ENCODE measurements around the gene SCN8A.

The SCN8A gene

GRCh38 chr12:51722431-51722830, 131.4 kb downstream of the SCN8A start:
- DNase-seq, result no peak

DNA sequence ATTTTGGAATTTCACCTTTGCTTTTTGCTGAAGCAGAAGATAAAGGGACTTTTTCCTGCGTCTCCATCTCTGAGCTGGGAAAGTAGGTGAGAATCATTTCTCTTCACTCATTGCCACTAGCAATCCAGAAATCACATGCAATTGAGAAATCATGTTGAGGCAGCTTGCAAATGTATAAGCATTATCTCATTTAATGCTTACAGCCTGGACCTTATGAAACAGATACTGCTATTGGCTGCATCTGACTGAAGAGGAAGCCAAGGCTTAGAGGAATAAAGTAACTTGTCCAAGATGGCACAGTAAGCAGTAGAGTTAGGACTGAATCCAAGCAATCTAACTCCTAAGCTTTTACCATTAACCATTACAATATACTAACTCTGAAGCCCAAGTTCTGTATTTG, 135.1 kb downstream of the SCN8A start:
- no peak for DNase-seq

DNA sequence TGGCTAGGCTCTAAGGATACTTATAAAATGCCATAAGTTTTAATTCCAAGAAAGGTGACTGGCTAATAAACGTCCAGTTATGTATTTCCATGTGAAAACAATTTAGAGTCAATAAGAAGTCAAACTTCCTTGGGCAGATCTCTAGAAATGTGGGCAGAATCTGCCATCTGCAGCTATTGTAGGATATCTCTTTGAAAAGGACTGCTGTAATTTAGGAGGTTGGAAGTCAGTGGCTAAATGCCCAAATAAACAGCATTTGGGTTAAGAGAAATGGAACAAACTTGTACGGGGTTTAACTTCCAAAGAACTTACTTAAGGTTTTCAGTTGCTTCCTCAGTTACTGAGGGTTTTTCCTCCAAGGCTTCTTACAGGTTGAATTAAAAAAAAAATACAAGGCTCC, 135.9 kb downstream of the SCN8A start:
- DNase-seq, result no peak

- DNase-seq, result no peak
These were observed 138.3 kb downstream of the SCN8A start for GRCh38 chr12:51729331-51729730.

DNA sequence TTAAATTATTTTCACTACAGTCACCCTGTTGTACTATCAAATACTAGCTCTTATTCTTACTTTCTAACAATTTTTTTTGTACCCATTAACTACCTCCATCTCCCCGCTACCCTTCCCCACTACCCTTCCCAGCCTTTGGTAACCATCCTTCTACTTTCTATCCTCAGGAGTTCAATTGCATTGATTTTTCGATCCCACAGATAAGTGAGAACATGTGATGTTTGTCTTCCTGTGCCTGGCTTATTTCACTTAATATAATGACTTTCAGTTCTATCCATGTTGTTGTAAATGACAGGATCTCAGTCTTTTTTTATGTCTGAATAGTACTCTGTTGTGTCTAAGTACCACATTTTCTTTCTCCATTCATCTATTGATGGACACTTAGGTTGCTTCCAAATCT, 139.7 kb downstream of the SCN8A start:
- DNase-seq, result no peak

- DNase-seq, result no peak
These were observed 149.5 kb downstream of the SCN8A start for GRCh38 chr12:51740536-51740935.

- no peak for DNase-seq
These were observed 153.2 kb downstream of the SCN8A start for GRCh38 chr12:51744235-51744634.

DNA sequence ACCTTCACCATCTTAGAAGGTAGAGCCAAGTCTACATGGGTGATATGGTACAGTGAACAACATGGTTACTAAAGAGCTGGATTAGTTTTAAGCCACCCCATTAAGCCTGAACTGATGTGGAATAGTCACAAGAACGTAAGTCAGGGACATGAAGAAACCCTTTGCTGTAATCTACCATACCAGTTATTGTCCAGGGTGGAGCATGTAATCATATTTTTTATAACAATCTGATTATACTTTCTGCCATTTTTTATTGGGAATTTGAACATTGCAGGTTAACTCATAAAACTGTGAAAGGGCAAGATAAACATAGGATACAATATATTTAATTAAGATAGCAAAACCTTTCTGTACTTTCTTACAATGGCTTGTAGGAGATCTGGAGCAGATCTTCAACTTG, 153.9 kb downstream of the SCN8A start:
- no peak for DNase-seq

GRCh38 chr12:51746416-51746815, 155.4 kb downstream of the SCN8A start:
- DNase-seq, result no peak

DNA sequence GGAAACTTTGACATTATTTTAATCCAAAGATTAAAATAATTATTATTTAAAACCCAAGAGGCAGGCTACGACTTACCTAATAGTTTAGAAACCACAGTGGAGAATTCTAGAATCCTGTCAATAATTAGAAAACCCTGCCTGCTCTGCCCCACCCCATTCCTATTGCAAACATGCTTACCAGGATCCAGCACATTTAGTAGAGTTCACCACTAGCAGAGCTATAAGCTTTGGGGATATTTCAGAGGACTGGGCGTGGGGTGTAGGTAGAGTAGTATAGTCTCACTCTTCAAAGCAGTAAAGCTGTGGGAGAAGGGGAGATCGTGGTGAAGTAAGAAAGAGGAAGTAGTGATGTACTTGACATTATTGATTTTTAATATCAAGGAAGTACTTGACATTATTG, 157.2 kb downstream of the SCN8A start:
- DNase-seq, result no peak

DNA sequence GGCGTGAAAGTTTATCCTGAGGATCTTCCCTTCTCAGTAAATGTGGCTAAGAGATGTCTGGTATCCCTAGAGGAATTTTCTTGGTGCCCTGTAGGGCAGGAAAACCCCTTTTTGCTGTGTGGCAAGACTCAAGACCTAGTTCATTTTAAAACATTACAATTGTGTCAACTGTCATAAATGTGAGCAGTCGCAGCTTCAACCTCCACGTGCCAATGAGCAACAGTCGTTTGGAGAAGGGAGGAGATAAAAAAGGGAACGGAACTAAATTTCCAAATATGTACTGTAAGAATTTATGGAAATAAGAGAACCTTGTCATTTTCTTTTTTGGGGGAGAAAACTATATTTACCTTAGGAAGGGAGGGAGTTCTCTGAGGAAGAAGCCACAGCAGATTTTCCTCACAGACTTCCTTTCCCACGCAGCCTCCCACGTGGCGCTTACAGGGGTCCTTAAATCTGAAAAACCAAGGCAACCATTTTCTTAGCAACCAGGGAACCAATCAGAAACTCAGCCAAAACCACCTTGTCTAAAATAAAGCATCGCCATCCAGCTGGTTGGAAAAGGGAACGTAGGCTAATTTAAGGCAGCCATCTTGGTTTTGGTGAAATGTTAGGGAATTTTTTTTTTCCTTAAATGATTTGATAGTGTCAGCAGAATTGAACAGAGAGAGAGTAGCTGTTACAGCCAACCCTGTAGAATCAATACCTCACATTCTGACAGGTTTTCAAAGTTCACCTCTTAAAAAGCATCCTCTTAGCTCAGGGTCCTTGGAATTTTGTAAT, 158.4 kb downstream of the SCN8A start:
- no peak for DNase-seq

DNA sequence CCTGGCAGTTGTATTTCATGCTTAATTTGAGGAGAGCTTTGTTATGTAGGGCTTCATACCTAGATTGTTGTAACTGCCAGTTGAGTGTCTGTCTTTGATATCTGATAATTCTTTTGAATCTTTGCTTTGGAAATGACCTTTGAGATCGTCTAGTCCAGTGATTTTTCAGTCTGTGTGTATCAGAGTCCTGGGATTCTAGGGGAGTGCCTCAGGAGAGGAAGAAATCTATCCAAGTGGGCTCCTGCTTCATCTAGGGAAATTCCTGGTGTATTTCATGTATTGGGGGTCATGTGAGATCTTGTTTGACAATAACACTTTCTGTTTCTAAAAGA, 158.9 kb downstream of the SCN8A start:
- DNase-seq, result no peak

GRCh38 chr12:51751661-51752060, 160.6 kb downstream of the SCN8A start:
- DNase-seq, result no peak

DNA sequence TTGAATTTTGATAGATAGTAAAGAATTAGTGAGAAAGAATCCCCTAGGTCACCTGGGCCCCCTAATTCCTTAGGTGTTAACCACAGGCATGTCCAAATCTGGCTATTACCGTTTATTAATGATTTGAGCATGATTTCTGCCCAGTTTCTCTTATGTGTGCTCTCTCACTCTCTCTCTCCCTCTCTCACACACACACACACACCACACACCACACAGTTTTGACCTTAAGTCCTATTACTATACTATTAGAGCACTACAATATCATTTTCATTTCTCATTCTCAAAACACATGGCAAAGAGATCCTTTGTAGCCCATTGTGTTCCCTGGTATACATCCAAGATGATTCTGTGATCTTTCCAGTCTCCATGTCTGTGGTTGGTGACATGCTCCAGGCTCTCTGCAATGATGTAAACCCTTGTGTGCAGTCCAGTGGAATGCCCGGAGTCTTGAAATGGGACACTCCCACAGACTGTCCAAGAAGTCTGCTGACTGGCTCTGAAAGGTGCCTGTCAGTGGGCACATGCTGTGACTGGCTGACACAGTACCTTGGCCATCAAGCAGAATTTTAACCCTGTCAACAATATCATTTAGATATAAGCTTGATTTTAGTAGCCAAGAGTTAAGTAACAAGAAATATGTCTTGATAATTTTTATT, 161.3 kb downstream of the SCN8A start:
- DNase-seq, result no peak

DNA sequence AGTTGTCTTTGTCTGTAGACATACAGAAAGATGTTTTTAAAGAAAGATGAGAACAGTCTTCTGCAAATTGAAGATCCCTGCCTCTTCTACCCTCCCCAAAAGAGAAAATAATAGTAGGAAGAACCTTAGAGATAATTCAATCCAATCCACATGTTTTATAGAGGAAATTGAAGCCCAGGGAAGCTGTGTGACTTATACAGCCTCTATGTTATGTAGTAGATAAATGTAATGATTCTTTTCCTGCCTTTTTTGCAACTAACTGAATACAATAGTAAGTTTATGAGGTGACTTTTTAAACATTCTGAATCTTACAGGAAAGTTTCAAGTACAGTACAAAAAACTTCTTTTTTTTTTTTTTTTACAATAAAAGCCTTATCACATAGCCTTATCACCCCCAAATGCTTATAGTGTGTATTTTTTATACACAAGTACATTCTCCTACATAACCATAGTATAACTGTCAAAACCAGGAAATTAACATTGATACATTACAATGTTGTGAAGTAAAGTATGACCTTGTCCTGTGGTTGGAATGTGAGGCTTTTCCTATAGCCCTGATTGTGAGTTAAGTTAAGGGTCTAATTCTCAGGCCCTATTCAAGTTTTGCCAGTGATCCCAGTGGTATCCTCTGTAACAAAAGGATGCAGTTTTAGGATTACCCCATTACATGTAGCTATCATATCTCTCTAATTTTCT, 163.1 kb downstream of the SCN8A start:
- DNase-seq, result no peak

DNA sequence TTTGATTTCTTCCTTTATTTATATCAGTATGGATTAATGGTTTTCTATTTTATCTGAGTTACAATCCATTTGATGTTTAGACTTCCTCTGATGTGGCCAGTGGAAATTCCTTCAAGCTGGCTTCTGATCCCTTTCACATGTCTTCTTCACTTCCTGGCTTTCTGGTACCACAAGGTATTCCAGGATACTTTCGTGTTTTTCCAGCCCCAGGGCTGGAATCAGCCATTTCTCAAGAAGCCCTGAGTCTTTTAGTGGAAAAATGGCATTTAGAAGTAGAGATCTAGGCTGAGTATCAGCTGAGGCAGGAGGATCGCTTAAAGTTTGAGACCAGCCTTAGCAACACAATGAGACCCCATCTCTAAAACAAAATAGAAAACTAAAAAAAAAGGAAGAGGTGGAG, 164.2 kb downstream of the SCN8A start:
- DNase-seq, result no peak

DNA sequence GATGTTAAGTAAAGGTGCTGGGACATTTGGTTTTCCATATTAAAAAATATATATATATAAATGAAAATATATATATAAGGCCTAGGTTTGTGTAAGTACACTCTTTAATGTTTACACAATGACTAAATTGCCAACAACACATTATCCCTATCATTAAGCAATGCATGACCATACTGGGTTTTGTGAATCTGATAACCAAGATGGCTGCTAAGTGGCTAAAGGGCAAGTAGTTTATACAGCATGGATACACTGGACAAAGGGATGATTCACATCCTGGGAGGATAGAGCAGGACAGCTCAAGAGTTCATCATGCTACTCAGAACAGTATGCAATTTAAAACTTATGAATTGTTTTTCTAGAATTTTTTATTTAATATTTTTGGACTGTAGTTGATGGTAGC, 168.1 kb downstream of the SCN8A start:
- DNase-seq, result no peak

- DNase-seq, result no peak
These were observed 168.7 kb downstream of the SCN8A start for GRCh38 chr12:51759695-51760094.

DNA sequence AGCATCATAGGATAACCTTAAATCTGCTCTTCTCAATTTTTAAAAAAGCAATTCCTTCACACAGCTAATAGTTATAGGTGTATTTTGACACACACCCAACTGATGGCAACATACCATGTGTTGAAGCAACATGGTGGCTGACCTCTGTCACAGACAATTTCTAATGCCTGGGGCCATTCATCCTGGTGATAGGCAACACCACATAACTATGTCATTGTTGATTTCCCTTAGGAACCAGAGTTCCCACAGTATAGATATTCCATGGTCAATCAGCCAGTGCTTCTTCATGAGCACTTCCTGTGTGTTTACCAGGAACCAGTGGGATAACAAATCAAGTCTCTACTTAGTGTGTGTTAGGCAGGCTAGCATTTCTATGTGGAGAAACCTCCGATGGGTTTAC, 169.2 kb downstream of the SCN8A start:
- no peak for DNase-seq

- DNase-seq, result no peak
These were observed 172.7 kb downstream of the SCN8A start for GRCh38 chr12:51763743-51764142.

GRCh38 chr12:51766067-51766676, 175.1 kb downstream of the SCN8A start:
- no peak for DNase-seq

GRCh38 chr12:51771008-51771407, 180.0 kb downstream of the SCN8A start:
- no peak for DNase-seq

DNA sequence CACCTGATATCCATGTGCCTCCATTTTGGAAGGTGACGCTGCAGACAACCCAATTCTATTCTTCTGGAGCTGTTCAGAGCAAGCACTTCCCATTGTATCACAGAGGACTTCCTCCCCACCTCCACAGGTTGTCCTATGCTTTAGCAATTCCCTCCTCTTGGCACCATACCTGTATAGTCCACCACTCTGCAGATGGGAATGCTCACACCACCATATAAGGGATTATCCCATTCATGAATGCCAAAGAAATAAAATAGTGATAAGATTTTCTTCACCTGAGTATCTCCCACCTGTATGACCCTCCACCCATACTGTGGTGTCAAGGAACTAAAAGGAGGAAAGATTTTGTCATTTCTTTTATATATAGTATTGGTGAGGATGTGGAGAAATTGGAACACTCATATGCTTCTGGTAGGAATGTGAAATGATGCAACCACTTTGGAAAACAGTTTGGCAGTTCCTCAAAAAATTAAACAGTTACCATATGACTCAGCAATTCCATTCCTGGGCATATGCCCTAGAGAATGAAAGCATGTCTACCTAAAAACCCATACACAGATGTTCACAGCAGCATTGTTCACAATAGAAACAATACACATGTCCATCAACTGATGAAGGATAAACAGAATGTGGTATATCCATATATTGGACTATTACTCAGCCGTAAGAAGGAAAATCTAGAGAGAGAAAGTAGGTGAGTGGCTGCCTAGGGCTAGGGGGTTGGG, 182.3 kb downstream of the SCN8A start:
- DNase-seq, result no peak
